NCI-H2029 (cell line): ENCODE results near the gene VIT.
"Not testable (repeated sequence)": the region's sequence is repeated elsewhere in the genome, so short reads cannot be mapped to it uniquely, and the experiment has no call there.

Source experiments
- DNase-seq: peaks from one replicate; lab custom pipeline; 2025; lab: John Stamatoyannopoulos, UW

The VIT gene

DNA sequence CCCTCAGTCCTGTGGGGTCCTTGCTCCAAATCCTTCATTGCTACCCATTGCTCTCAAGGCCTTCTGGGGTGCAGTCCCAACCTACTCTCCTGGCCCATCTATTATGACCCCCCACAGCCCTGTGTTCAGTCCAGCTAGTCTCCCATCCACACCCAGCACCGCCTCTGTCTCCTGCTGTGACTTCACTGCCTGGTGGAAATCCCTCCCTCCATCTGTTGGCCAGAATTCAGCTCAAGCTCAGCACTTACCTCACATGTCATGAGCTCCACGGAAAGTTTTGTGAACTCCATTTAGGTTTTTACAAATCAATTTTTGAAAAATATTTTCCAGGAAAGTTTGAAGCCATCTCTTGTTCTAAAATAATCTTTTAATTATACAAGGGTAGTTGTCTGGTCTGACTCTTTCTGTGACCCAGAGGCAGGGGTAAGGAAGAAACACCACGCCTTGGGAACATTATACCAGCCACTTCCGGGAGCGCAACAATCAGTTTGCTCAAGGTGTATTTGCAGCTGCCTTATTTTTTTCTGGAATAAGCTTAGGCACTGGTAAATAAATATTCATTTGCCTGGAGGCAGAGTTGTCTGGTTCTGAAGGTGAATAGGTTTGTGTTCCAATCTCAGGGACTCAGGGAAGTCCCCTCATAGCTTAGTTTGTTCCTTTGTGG, 110.8 kb downstream of the VIT start:
- DNase-seq: no peak

DNA sequence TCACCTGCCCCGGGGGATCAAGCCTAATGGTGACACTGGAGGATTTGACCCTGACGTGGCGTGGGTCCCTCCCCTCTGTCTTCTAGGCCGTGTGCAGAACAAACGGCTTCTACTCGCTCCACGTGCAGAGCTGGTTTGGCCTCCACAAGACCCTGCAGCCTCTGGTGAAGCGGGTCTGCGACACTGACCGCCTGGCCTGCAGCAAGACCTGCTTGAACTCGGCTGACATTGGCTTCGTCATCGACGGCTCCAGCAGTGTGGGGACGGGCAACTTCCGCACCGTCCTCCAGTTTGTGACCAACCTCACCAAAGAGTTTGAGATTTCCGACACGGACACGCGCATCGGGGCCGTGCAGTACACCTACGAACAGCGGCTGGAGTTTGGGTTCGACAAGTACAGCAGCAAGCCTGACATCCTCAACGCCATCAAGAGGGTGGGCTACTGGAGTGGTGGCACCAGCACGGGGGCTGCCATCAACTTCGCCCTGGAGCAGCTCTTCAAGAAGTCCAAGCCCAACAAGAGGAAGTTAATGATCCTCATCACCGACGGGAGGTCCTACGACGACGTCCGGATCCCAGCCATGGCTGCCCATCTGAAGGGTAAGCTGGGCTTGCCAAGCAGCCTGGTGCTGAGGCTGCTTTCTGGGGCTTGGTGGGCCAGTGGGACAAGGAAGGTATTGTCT, 112.0 kb downstream of the VIT start:
- DNase-seq: no peak

DNA sequence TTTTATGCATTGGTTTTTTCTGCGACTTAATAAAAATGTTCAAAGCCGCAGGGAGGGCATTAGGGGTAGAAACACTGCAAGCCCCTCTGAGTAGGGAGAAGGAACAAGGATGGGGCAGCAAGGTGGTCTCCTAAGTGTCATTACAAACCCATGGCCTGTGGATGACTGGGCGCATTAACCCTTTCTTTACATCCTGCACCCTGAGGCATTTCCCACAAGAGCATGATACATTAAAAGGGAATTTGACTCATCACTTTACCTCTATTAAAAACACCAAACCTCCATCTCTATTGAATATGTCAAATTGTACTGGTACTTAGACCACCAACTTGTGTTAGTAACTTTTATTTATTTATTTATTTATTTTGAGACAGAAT, 112.5 kb downstream of the VIT start:
- no peak for DNase-seq

DNA sequence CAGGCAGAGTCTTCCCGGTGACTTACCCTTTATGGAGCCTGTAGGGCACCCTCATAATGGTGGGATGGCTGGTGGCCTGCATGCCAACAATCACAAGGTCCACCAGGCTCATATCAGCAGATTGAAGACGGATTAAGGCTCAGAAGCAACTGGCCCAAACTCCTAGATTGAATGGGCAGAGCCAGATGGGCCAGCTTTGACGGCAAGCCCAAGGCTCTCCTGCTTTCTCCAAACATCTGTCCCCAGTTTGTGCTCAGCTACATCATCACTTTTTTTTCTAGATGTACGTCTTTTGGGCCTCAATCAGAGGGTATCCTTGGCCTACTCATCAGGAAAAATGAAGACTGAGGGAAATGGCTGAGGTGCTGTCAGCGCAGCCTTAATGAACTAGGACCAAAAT, 114.6 kb downstream of the VIT start:
- DNase-seq: no peak

DNA sequence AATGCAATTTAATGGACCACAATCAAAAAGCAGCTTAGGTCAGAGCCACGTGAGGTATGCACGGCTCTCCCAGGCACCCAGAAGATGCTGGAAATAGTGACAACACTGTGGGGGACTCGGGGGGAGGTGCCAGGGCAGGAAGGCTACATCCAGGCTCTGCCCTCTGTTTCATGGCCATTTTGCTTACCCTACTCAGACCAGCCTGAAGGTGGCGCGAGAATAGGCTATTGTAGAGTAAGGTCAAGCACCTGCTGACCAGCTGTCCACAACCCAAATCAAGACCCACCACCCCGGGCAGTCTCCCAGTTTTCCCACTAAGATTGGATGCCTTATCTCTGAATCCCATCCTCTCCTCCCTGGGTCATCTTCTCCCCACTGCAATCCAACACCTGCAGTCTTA, 115.7 kb downstream of the VIT start:
- no peak for DNase-seq

DNA sequence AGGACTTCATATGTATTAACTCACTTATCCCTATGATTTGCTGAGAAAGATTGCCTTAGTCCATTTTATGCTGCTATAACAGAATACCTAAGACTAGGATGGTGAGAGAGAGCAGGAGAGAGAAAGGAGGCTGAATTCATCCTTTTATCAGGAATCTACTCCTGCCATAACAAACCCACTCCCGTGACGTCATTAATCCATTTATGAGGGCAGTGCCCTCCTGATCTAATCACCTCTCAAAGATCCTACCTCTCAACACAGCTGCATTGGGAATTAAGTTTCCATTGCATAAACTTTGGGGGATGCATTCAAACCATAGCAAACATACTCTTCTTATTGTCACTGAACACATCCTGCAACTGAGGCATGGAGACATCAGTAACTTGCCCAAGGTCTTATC, 122.0 kb downstream of the VIT start:
- no peak for DNase-seq

DNA sequence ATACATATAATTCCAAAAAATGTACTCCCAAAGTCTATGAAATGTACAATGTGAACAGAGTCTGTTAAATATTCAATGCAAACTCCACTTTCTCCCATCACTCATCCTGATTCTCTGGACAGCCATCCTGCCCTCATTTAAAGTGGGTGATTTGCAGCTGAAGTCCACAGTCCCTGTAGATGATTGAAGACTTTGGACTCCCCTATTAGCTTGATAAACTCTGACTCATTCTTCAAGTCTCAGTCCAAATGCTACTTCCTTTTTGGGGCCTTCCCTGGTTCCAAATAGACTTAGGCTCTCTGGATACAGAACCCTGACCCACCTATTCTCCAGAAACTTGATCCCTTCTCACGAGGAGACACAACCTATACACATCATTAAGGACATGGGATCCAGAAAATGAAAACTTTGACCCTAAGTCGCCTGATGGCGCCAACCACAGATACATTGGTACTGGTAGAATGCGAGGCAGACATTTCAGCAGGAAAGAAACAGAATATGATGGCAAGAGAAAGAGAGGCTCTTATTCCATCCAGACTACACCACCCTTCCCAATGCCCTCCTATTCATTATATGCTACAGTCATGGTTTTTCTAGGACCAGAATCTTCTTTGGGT, 122.7 kb downstream of the VIT start:
- no peak for DNase-seq

DNA sequence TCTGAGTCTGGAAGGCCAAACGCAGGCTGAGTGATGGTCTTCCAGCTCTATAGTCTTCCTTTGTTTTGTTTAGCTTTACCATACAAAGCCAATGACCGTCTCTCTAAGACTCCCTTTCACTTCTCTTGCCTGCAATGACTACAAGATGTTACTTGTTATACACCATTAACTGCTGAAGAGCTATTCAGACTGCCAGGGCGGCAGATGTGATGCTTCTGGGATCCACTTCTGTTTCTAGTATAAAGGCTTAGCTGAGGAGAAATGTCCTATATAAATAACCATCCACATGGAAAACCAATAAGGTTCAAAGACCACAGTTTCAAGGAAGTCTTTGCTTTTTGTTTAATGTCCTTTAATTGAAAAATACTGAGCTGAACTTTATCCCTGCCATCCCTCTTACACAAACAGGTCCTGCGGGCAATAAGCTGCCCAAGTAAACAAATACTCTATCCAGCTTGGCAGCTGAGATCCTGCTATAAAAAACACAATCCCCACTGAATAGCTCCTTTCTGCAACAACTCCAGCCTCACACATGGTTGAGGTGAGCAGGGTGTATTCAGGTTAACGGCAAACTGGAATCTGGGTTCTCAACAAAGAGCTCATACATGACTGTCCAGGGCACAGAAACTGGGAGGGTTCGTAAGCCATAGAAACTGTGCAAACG, 124.6 kb downstream of the VIT start:
- DNase-seq: peak; percentile 89

DNA sequence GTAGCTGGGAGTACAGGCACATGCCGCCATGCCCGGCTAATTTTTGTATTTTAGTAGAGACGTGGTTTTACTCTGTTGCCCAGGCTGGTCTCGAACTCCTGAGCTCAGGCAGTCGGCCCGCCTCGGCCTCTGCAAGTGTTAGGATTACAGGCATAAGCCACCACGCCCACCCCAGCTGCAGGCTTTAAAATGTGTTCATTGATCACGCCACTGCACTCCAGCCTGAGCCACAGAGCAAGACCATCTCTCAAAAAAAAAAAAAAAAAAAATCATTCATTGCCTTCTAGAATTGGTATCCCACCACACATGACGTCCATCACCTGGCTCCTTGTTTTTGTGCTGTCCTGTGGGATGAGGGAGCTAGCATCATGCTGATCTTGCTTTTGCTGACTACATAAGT, 127.4 kb downstream of the VIT start:
- no peak for DNase-seq

DNA sequence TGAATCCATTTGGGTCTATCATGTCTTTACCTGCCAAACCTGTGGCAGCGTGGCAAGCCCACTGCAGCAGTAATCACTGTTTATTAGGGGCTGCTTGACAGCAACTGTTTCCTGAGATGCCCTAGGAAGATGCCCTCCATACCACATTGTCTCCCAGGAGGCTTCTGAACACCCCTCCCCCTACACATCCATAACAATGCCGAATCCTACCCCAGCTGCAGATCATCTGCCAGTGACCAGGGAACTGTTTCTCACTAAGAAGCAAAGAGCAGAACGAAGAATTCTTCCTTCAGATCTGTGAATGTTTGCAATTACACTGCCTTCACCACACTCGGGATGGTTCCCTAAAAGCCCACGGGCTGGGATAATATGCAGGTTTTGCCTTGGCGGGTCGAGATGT, 127.8 kb downstream of the VIT start:
- DNase-seq: no peak

DNA sequence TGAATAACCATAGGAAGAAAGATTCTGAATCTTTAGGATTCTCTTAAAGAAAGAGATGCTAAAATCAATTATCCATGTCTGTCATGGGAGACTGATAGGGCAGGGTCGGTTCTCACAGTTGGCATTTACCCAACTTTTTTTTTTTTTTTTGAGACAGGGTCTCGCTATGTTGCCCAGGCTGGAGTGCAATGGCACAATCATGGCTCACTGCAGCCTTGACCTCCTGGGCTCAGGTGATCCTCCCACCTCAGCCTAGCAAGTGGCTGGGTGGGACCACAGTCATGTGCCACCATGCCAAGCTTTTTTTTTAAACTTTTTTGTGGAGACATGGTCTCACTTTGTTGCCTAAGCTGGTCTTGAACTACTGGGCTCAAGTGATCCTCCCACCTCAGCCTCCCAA, 128.2 kb downstream of the VIT start:
- not testable (repeated sequence) for DNase-seq

DNA sequence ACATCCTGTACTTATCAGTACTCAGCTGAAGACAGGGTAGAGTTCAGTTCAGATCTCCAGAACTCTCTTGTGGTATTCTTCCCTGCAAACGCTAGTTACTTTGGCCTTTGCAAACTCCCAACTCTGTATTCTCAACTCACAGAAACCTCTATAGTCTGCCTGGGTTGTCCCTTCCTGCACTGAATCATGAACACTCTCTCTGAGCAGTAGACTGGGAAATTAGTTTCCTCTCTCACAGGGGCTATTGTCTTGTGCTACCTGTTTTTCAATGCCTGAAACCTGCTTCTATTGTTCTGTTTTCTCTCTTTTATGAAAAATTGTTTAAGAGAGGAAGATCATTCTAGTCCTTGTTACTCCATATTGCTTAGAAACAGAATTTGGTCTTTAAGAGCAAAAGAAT, 134.7 kb downstream of the VIT start:
- DNase-seq: no peak

DNA sequence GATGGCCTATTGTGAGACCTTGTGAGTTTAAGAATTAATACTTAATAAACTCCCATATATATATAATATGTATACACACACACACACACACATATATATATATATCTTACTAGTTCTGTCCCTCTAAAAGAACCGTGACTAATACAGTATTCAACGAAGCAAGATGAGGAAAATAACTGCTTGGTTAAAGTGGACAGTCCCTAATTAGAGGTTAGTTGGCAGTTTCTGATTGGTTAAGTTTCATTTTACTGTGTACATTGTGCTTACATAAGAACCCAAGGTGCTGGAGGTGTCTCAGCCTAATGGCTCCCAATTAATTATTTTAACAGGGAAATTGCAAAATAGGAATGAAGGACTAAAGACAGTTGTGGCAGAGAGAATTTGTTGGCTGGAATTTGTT, 137.7 kb downstream of the VIT start:
- no peak for DNase-seq

DNA sequence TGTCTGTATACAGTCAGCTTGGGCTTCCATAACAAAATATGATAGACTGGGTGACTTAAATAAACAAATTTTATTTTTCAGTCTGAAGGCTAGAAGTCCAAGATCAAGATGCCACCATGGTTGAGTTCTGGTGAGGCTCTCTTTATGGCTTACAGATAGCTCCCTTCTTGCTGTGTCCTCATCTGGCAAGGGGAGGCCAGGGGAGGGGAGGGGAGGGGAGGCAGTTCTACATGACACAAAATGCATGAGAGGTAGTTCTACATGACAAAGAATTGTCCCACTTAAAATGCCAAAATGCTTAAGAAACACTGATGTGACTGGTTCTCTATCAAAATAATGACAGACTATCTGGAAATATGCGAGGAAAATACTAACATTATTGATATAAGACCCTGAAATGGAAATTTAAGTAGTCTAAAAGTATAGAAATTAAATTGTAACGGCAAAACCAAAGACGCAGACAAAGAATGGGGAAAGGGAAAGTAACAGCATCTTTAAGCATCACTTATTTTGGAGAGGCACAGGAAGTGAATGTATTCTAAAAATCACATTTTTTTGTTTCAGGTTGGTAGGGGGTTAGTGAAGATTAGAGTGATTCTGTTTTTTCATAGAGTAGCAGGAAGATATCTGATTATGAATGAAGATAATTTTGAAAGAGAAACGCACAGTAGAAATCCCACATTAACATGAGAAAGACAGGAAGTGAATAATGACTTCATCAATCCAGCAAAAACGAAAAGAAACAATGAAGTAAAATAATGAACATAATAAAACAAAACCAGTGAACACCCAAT, 138.4 kb downstream of the VIT start:
- DNase-seq: no peak

DNA sequence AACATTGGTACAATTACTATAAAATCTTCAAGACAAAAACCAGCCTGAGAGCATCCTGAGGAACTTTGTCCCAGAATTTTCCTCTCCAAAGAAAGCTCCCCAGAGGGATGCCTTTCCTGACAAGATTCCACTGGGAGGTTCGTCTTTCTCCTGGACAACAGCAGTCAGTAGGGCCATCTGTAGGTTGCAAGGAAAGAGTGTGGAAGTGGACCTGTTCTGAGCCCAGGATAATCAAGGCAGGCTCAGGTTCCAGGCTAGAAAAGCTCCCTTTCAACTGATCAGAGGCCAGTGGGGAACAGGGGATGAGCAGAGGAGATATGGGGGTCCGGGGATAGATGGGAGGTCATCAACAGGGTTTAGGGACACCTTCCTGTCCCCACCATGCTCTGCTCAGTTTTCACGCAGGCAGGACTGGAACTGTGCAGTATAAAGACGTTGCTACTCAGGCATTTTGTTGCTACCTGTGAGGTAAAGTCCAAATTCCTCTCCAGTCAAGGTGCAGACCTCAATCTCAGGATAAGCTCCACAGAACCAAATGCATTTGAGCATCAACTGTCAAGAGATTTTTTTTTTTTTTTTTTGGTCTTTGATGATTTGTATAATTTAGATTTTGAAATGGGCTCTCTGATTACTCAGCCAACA, 143.6 kb downstream of the VIT start:
- DNase-seq: no peak

DNA sequence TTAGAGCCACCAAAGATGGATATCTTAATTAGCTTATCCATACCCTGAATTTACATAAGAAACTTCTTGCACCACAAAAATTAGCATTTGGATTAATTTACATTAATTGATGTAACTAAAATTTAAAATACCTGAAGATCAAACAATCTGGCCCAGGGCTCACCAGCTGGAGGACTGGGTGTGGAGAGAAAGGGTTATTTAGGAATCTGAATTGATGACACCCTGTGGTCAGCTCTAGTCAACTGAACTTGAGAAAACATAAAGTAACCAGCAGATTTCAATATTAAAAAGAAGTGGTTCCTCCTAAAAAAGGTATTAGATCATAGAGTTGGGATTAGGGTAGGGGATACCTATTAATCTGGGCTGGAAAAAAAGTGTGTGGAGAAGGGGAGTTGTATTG, 147.3 kb downstream of the VIT start:
- DNase-seq: no peak

DNA sequence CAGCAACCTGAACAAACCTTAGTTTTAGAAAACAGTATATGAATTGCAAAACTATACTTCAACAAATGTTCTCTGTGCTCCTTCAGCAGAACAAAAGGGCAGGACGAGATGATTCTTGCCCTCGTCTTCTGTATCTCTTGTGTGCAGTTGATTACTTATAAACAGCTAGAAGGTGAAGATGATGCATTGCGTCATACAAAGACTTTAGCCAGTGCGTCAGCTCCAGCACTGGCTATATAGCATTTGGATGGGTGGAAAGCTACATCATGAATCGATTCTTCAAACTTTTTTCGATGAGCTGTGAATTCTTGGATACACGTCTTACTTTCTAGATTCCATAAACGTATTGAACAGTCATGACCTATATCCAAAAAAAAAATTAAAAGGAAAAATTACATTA, 152.8 kb downstream of the VIT start:
- DNase-seq: no peak

DNA sequence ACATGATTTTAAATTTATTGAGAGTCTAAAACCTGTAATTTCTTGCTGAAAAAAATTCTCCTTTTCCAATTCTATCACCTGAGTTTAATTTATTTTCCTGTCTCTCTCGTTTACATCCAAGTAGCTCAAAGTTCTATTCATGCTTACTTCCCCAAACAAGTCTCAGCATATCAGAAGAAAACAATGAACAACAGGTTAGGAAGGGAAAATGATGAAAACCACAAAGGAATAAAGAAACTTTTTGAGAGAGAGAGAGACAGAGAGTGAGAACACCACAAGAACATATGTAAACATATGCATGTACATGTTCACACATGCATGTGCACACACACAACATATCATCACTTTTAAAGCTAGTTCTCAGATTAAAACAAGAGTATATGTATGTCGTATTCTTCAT, 157.7 kb downstream of the VIT start:
- DNase-seq: no peak

DNA sequence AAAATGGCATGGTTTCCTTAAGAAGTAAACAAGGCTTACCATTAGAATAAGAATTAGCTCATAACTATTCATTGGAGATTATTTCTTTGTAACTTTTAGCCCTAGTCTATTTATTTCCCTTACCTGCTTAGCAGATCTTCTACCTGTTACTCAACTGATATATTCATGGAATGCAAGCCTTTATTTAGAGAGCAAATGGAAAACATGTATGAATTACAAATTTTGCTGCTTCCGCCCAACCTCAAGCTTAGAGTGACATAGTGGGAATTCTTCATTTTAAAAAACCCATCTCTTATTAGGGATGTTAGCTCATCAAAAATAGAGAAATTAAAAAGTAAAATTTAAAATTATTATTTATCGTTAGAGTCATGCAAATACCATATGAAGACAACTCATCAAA, 158.9 kb downstream of the VIT start:
- no peak for DNase-seq

DNA sequence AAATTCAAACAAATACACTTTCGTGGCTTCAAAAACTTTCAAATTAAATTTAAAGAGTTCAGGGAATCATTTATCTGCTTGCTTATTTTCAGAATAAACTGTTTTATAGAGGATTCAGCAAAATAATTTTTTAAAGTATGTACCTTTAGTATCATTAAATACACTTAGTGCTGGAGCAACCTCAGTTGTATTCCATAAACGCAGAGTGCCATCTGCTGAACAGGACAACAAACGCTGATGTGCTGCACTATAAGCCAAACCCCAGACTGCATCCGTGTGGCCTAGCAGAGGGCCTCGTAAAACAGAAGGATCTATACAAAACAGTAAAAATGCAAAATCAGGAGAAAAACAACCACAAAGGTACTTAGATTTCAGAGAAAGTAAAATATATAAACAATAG, 161.2 kb downstream of the VIT start:
- no peak for DNase-seq

DNA sequence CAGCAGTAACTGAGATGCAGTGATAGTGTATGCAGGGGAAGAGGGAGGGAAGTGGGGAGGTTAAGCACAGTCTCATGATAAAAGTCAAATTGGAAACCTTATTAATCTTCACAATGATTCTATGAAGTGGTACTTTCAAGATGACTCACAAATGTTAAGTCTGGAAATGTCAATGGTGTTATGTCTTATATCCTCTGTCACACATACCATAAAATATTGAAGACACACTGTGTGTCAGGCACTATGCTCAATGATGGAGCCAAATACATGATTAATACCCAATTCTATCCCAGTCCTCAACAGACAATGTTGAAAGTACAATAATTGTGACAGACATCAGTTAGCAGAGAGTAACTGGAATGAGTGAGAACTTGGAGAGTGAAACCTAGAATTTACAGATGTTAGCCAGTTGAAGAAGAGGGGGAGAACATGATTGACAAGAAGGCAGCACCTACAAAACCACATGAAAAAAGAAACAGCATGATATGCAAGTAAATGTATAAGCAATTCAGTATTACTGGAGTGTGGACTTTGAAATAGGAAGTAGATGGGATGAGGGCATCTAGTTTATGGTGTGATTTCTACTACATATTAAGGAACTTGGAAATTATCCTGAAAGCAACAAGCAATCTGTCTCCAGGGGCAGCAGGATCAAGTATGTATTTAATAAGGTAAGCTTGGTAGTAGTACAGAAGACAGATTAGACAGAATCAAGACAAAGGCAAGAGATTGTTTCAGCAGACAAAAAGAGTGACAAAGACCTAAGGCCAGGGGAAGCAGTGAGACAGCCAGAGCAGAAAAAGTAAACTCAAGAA, 162.3 kb downstream of the VIT start:
- no peak for DNase-seq
